Measurements from ENCODE around the gene CLDN9. TPM values are rescaled to one million over a fixed set of nuclear protein-coding genes. Genes with fewer than 3 reads are reported as not detected.

Gene CLDN9
- total and polyA plus RNA-seq, 9 of the 15 experiments (the other 6 are each of a cell fraction or from before 2014, with no cell fraction given), result 0.12 to 0.44 (median 0.22) TPM; not detected in 4

- TF ChIP-seq ARID1B (IDR thresholded peaks at IDR 0.05) (0 out of 2 replicates have a peak, but pooled peaks have one; percentile 13), DDX20 (tag; IDR thresholded peaks at IDR 0.05; ENCODE audit: low read depth) (no peak), ZNF395 (CRISPR knock-in tag; IDR thresholded peaks at IDR 0.05) (peak; percentile 50), ZBTB1 (CRISPR knock-in tag; IDR thresholded peaks at IDR 0.05; ENCODE audit: borderline replicate concordance, low read depth) (0 out of 2 replicates have a peak, but pooled peaks have one; percentile 77), ZNF282 (CRISPR knock-in tag; IDR thresholded peaks at IDR 0.05) (0 out of 2 replicates have a peak, but pooled peaks have one; percentile 94), IFI16 (CRISPR knock-in tag; IDR thresholded peaks at IDR 0.05) (no peak), DLX4 (CRISPR knock-in tag; IDR thresholded peaks at IDR 0.05) (no peak), ZNF175 (CRISPR knock-in tag; IDR thresholded peaks at IDR 0.05; ENCODE audit: low read depth) (no peak), RHOXF2B (CRISPR knock-in tag; conservative IDR thresholded peaks at IDR 0.05) (no peak), RUNX1 (IDR thresholded peaks at IDR 0.05; ENCODE audit: low read depth) (no peak), PYGO2 (tag; IDR thresholded peaks at IDR 0.05) (no peak)
- TF ChIP-seq, protein P1, sequence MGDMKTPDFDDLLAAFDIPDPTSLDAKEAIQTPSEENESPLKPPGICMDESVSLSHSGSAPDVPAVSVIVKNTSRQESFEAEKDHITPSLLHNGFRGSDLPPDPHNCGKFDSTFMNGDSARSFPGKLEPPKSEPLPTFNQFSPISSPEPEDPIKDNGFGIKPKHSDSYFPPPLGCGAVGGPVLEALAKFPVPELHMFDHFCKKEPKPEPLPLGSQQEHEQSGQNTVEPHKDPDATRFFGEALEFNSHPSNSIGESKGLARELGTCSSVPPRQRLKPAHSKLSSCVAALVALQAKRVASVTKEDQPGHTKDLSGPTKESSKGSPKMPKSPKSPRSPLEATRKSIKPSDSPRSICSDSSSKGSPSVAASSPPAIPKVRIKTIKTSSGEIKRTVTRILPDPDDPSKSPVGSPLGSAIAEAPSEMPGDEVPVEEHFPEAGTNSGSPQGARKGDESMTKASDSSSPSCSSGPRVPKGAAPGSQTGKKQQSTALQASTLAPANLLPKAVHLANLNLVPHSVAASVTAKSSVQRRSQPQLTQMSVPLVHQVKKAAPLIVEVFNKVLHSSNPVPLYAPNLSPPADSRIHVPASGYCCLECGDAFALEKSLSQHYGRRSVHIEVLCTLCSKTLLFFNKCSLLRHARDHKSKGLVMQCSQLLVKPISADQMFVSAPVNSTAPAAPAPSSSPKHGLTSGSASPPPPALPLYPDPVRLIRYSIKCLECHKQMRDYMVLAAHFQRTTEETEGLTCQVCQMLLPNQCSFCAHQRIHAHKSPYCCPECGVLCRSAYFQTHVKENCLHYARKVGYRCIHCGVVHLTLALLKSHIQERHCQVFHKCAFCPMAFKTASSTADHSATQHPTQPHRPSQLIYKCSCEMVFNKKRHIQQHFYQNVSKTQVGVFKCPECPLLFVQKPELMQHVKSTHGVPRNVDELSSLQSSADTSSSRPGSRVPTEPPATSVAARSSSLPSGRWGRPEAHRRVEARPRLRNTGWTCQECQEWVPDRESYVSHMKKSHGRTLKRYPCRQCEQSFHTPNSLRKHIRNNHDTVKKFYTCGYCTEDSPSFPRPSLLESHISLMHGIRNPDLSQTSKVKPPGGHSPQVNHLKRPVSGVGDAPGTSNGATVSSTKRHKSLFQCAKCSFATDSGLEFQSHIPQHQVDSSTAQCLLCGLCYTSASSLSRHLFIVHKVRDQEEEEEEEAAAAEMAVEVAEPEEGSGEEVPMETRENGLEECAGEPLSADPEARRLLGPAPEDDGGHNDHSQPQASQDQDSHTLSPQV (IDR thresholded peaks at IDR 0.05), result peak; percentile 16; the same call in 1 of the 2 replicates
- TF ChIP-seq, protein P2, sequence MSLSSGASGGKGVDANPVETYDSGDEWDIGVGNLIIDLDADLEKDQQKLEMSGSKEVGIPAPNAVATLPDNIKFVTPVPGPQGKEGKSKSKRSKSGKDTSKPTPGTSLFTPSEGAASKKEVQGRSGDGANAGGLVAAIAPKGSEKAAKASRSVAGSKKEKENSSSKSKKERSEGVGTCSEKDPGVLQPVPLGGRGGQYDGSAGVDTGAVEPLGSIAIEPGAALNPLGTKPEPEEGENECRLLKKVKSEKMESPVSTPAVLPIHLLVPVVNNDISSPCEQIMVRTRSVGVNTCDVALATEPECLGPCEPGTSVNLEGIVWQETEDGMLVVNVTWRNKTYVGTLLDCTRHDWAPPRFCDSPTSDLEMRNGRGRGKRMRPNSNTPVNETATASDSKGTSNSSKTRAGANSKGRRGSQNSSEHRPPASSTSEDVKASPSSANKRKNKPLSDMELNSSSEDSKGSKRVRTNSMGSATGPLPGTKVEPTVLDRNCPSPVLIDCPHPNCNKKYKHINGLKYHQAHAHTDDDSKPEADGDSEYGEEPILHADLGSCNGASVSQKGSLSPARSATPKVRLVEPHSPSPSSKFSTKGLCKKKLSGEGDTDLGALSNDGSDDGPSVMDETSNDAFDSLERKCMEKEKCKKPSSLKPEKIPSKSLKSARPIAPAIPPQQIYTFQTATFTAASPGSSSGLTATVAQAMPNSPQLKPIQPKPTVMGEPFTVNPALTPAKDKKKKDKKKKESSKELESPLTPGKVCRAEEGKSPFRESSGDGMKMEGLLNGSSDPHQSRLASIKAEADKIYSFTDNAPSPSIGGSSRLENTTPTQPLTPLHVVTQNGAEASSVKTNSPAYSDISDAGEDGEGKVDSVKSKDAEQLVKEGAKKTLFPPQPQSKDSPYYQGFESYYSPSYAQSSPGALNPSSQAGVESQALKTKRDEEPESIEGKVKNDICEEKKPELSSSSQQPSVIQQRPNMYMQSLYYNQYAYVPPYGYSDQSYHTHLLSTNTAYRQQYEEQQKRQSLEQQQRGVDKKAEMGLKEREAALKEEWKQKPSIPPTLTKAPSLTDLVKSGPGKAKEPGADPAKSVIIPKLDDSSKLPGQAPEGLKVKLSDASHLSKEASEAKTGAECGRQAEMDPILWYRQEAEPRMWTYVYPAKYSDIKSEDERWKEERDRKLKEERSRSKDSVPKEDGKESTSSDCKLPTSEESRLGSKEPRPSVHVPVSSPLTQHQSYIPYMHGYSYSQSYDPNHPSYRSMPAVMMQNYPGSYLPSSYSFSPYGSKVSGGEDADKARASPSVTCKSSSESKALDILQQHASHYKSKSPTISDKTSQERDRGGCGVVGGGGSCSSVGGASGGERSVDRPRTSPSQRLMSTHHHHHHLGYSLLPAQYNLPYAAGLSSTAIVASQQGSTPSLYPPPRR (CRISPR knock-in tag; IDR thresholded peaks at IDR 0.05; ENCODE audit: borderline replicate concordance), result peak; percentile 86; the same call in 1 of the 2 replicates
These were observed 43.8 kb upstream of the CLDN9 start, which contains the start of gene PAQR4 (continued) for GRCh38 chr16:2968738-2969544.
